Kidney epithelial cell (primary cell): ENCODE measurements around the gene GABBR2. TPM values are rescaled to one million over a fixed set of nuclear protein-coding genes. Genes with fewer than 3 reads are reported as not detected.

Experiments
- DNase-seq: peaks from one replicate; pipeline ENCODE4 v3.0.0-alpha.2; 2010; ENCODE audit warnings: low read depth
- H3K27me3 ChIP-seq: 2 replicates; pipeline ENCODE4 v1.6.0; 2011; ENCODE audit warnings: low read length; ENCODE audit not compliant: control insufficient read depth, insufficient read depth
- H3K36me3 ChIP-seq: 2 replicates; pipeline ENCODE4 v1.5.1; 2011; ENCODE audit warnings: low read length; ENCODE audit not compliant: control insufficient read depth, insufficient read depth
- H3K4me3 ChIP-seq: 2 replicates; pipeline ENCODE4 v1.5.1; 2011; ENCODE audit warnings: low read depth, mild to moderate bottlenecking, control low read depth, low read length
- CTCF ChIP-seq: IDR thresholded peaks from 2 replicates; pipeline ENCODE4 v1.5.1; 2011; ENCODE audit warnings: mild to moderate bottlenecking, moderate library complexity, low read length, control low read depth, inconsistent platforms; ENCODE audit not compliant: insufficient read depth, poor library complexity, severe bottlenecking
- total RNA-seq: library from RNA; depleted of rRNA; stranded (reverse); fragments of >200 nt; gene quantifications from 2 replicates; pipeline ENCODE4 v1.2.3, GENCODE V29; 2015

Gene GABBR2
- total RNA-seq, 1 donor from 2014 or later, result 10.8 TPM

GRCh38 chr9:98335661-98336060 is 373.1 kb downstream of the GABBR2 start:
- Histone ChIP-seq H3K4me3 (no peak overlapping the region), H3K27me3 (no peaks in the 10 kb centered on the region), H3K36me3 (no peaks in the 10 kb centered on the region)
- no peak for DNase-seq
- no peak for TF ChIP-seq CTCF

GRCh38 chr9:98334796-98335195 is 373.9 kb downstream of the GABBR2 start:
- no peak for DNase-seq
- TF ChIP-seq CTCF, result no peak
- H3K36me3 ChIP-seq, result no peaks in the 10 kb centered on the region
- H3K4me3 ChIP-seq, result no peak overlapping the region
- H3K27me3 ChIP-seq, result no peaks in the 10 kb centered on the region

- no peaks in the 10 kb centered on the region for H3K36me3 ChIP-seq
- TF ChIP-seq CTCF, result no peak
- H3K27me3 ChIP-seq, result no peaks in the 10 kb centered on the region
- H3K4me3 ChIP-seq, result no peak overlapping the region
- no peak for DNase-seq
These were observed 374.8 kb downstream of the GABBR2 start for GRCh38 chr9:98333703-98334582.

- DNase-seq, result no peak
- Histone ChIP-seq H3K36me3 (no peaks in the 10 kb centered on the region), H3K27me3 (no peaks in the 10 kb centered on the region), H3K4me3 (no peak overlapping the region)
- no peak for TF ChIP-seq CTCF
These were observed 376.3 kb downstream of the GABBR2 start for GRCh38 chr9:98332405-98332831.

GRCh38 chr9:98331536-98332259 is 377.0 kb downstream of the GABBR2 start:
- H3K4me3 ChIP-seq, result no peak overlapping the region
- H3K36me3 ChIP-seq, result no peaks in the 10 kb centered on the region
- TF ChIP-seq CTCF, result no peak
- H3K27me3 ChIP-seq, result no peaks in the 10 kb centered on the region
- DNase-seq, result no peak
